Spleen (tissue), 11 donors: Measurements from ENCODE around the gene YIPF3. TPM values are rescaled to one million over a fixed set of nuclear protein-coding genes. Genes with fewer than 3 reads are reported as not detected.

Experiments
- DNase-seq: peaks from one replicate; pipeline ENCODE4 v3.0.0-alpha.2; 2020
- H3K27ac ChIP-seq, 8 donors: fragments of 200-600 bp; sonication (generic) in 7 of 8; 1 replicate in 4 of 8; 2 replicates in 4 of 8; pipeline versions ENCODE4 v1.5.0 to v1.8.0; 2016 to 2021; ENCODE audit warnings: inconsistent platforms in 4 of 8, mild to moderate bottlenecking in 4 of 8, moderate library complexity in 1 of 8
- H3K27me3 ChIP-seq, 7 donors: fragments of 200-600 bp; sonication (generic) in 6 of 7; replicated peaks in 1 of 7; 1 replicate in 4 of 7; 2 replicates in 3 of 7; pipeline versions ENCODE4 v1.5.0 to v1.8.0; 2016 to 2021; ENCODE audit warnings: inconsistent platforms in 3 of 7, mild to moderate bottlenecking in 1 of 7
- H3K36me3 ChIP-seq, 6 donors: fragments of 200-600 bp; sonication (generic) in 5 of 6; 1 replicate in 4 of 6; 2 replicates in 2 of 6; pipeline versions ENCODE4 v1.5.0 to v1.8.0; 2016 to 2021; ENCODE audit warnings: inconsistent platforms in 2 of 6
- H3K4me1 ChIP-seq, 6 donors: fragments of 200-600 bp; sonication (generic) in 5 of 6; 1 replicate in 3 of 6; 2 replicates in 3 of 6; pipeline versions ENCODE4 v1.5.0 to v1.8.0; 2016 to 2021; ENCODE audit warnings: inconsistent platforms in 3 of 6
- H3K4me3 ChIP-seq, 8 donors: fragments of 200-600 bp; sonication (generic) in 7 of 8; 1 replicate in 4 of 8; 2 replicates in 4 of 8; pipeline versions ENCODE4 v1.5.0 to v1.8.0; 2016 to 2021; ENCODE audit warnings: inconsistent platforms in 4 of 8, mild to moderate bottlenecking in 4 of 8, moderate library complexity in 2 of 8
- H3K9me3 ChIP-seq, 8 donors: fragments of 200-600 bp; sonication (generic) in 7 of 8; 1 replicate in 4 of 8; 2 replicates in 4 of 8; pipeline versions ENCODE4 v1.5.0 to v1.8.0; 2016 to 2021; ENCODE audit warnings: inconsistent platforms in 4 of 8
- CTCF ChIP-seq, 11 experiments: fragments of 200-600 bp in 7 of 11; fragments of 450-650 bp in 4 of 11; sonication (generic) in 4 of 11; IDR thresholded peaks in 8 of 11; conservative IDR thresholded peaks in 3 of 11; 1 replicate in 7 of 11; 2 replicates in 4 of 11; pipeline versions ENCODE4 v1.4.0 to v1.8.0; 2016 to 2021; ENCODE audit warnings: antibody characterized with exemption in 11 of 11, inconsistent platforms in 4 of 11, mild to moderate bottlenecking in 1 of 11
- POLR2A ChIP-seq, 3 donors: fragments of 450-650 bp; IDR thresholded peaks; one replicate each; pipeline ENCODE4 v1.5.1; 2017; ENCODE audit warnings: antibody characterized with exemption in 3 of 3, mild to moderate bottlenecking in 1 of 3
- POLR2AphosphoS5 ChIP-seq, 3 donors: sonication (generic); formaldehyde crosslinking; IDR thresholded peaks; one replicate each; pipeline ENCODE4 v1.5.1; 2017; ENCODE audit warnings: antibody characterized with exemption in 3 of 3
- WGBS, 5 donors: extraction: QIAGEN DNeasy Blood & Tissue Kit in 3 of 5; methylation state at CpG; one replicate each; pipeline versions ENCODE4 v1.1.5 to v1.1.7; 2013 to 2018; 5-methylcytosine and 5-hydroxymethylcytosine counted together
- intact Hi-C: fragments of 100-400 bp; cut with DNase I; formaldehyde crosslinking; loops from one replicate; pipeline ENCODE4 v1.15.0; 2023; ENCODE audit warnings: low total_unique reads
- polyA plus RNA-seq, 3 donors: library from polyadenylated mRNA; stranded (reverse); fragments of 200-250 nt; gene quantifications; one replicate each; pipeline ENCODE4 v1.2.1, GENCODE V29; 2013
- total RNA-seq, 7 donors: library from RNA; depleted of rRNA in 3 of 7; stranded (reverse); fragments of >200 nt in 3 of 7; fragmentation: NEBNext Ultra II Directional in 4 of 7; extraction: Animal tissue kit (Norgen Biotek cat#: 25700) in 4 of 7; gene quantifications; one replicate each; pipeline versions ENCODE4 v1.1.0 to v1.2.1, GENCODE V29; 2016 to 2021
- donor health status: healthy with polysubstance abuse.
- donor health status: DM: no; HTN: no; CAD: no; lungs with moderate emphysema.
- donor health status: DM: no; HTN: no; CAD: no.
- donor health status: Bipolar disorder and iron deficiency.
- donor health status: healthy.
- donor health status: DM: no; HTN: no; CAD: no.
- donor health status: DM: yes; HTN: yes; CAD: no.

YIPF3 gene
- total and polyA plus RNA-seq, 10 donors: 38.0 to 80.1 (median 63.8) TPM

DNA sequence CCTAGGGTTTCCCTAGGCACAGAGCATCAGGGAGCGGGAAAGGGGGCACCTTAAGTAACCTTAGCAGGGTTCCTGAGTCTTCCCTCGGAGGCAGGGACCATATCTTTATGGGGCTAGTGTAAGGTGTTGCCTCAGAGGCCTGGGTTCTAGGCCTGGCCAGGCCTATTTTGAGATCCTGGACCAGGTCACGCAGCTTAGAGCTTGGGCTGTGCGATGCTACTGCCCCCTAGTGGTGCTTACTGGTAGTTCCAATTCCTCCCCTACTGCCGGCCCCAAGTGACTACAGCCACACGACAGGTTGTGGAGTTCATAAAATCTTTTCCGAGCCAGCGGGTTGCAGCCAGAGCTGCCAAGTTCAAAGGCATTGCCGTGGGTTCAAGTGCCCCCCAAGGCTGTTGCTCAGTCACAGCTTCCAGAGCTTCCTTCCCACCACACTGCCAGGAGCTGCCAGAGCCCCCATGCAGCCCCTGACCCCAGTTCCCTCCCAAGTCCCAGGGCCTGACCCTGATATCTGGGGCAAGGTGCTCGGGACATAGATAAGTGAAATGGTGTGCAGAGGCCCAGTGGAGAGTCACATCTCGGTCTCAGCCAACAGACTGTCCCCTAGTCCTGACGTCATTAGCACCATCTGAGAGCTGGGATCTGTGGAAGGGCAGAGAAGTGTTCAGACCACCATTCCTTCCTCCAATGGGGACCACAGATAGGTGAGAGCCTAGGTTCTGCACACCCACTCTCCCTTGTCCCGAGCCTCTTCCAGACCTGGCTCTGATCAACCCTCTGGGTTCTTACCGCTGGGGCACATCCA, 9.9 kb downstream of the YIPF3 start:
- intact Hi-C loops: loop anchor here (5.0 kb wide), 2 partner anchors 55 to 245 kb away; no protein-coding TSS in a partner anchor
- Histone ChIP-seq H3K27me3 (peaks cover 3 to 31% (median 10%) of the 10 kb centered on the region in 7 donors), H3K36me3 (peaks cover under 1 to 54% (median 45%) of the 10 kb centered on the region in 6 donors), H3K9me3 (no peaks in the 10 kb centered on the region), H3K27ac (peak overlapping the region in 4 of 8 donors; percentile 4 to 36 (median 15)), H3K4me1 (peaks cover 21 to 66% (median 37%) of the 10 kb centered on the region in 6 donors), H3K4me3 (no peak overlapping the region)
- 30 to 35% (median 31%) methylated on average over 12 to 14 of the region's 14 CpGs for WGBS, 5 donors
- peak; percentile 87 to 99 (median 96) for TF ChIP-seq CTCF (IDR thresholded peaks at IDR 0.05 in 8 of 11, conservative IDR thresholded peaks at IDR 0.05 in 3 of 11)
- TF ChIP-seq POLR2A (IDR thresholded peaks at IDR 0.05): peak in 1 of 3 donors; percentile 5
- peak; percentile 43 to 66 (median 66) for TF ChIP-seq POLR2AphosphoS5 (IDR thresholded peaks at IDR 0.05)
- peak; percentile 90 for DNase-seq

- Histone ChIP-seq H3K4me1 (peaks cover 21 to 62% (median 37%) of the 10 kb centered on the region in 6 donors), H3K27me3 (peaks cover 3 to 31% (median 10%) of the 10 kb centered on the region in 7 donors), H3K4me3 (no peak overlapping the region), H3K9me3 (no peaks in the 10 kb centered on the region), H3K36me3 (peaks cover 0 to 54% (median 41%) of the 10 kb centered on the region in 6 donors), H3K27ac (peak overlapping the region in 4 of 8 donors; percentile 4 to 36 (median 15))
- peak; percentile 59 for DNase-seq
- intact Hi-C loops: loop anchor here (5.0 kb wide), 2 partner anchors 54 to 244 kb away; no protein-coding TSS in a partner anchor
- no peak for TF ChIP-seq POLR2A (IDR thresholded peaks at IDR 0.05)
- TF ChIP-seq POLR2AphosphoS5 (IDR thresholded peaks at IDR 0.05): no peak
- no peak for TF ChIP-seq CTCF (IDR thresholded peaks at IDR 0.05 in 8 of 11, conservative IDR thresholded peaks at IDR 0.05 in 3 of 11)
- WGBS, 5 donors: 52 to 86% (median 75%) methylated on average over 3 of the region's 3 CpGs
These were observed 10.6 kb downstream of the YIPF3 start for GRCh38 chr6:43506171-43506570.

GRCh38 chr6:43505718-43506117, 11.0 kb downstream of the YIPF3 start:
- Histone ChIP-seq H3K27me3 (peaks cover 3 to 31% (median 10%) of the 10 kb centered on the region in 7 donors), H3K4me3 (no peak overlapping the region), H3K4me1 (peaks cover 20 to 57% (median 34%) of the 10 kb centered on the region in 6 donors), H3K36me3 (peaks cover 0 to 54% (median 43%) of the 10 kb centered on the region in 6 donors), H3K9me3 (no peaks in the 10 kb centered on the region), H3K27ac (peak overlapping the region in 5 of 8 donors; percentile 4 to 36 (median 27))
- DNase-seq: peak; percentile 79
- WGBS, 5 donors: 48 to 78% (median 71%) methylated on average over 6 of the region's 6 CpGs
- intact Hi-C loops: loop anchor here (5.0 kb wide), 2 partner anchors 53 to 243 kb away; no protein-coding TSS in a partner anchor
- TF ChIP-seq CTCF (IDR thresholded peaks at IDR 0.05 in 8 of 11, conservative IDR thresholded peaks at IDR 0.05 in 3 of 11) (no peak), POLR2AphosphoS5 (IDR thresholded peaks at IDR 0.05) (peak; percentile 62 to 73 (median 71))
